GM21529 (cell line): ENCODE data around the gene C6orf89.

Experiments used
- ATAC-seq: cut with Tn5 transposase; IDR thresholded peaks from one replicate; pipeline ENCODE4 v1.9.1; 2021; ENCODE audit not compliant: unreplicated experiment

The C6orf89 gene

DNA sequence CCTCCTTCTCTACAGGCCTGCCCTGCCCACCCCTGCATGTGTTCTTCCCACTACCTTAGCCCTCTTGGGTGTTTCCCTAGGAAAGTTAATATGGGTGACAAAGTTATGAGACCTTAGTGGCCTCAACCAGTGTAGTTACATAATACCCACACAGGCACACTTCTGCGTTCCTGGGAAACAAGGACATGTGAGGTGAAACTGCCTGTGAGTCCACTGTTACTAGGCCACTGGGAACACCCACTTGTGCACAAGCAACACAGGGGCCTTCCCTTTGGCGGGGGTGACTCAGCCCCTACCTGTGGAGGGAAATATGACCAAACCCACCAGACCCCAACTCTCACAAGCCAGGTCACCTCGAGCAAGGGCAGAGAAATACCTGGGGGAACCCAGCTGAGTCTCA, 81.5 kb downstream of the C6orf89 start:
- ATAC-seq = no peak

DNA sequence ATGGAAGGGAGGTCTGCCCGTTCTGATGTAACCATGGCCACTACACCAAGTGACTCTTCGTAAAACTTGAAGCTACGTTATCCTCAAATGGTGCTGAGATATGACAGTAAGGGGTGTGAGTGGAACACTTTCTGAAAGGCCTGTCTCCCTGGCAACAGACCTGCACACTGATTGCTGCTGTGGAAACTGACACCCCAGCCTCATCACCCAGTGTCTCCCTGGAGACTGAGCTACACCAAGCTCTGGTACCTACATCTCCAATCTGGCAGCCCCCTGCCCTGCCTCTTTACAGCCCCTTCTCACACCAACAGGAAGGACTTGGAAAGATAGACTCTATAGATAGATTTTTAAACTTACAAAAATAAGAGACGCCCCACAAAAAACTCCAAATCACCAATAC, 82.0 kb downstream of the C6orf89 start:
- ATAC-seq = no peak

DNA sequence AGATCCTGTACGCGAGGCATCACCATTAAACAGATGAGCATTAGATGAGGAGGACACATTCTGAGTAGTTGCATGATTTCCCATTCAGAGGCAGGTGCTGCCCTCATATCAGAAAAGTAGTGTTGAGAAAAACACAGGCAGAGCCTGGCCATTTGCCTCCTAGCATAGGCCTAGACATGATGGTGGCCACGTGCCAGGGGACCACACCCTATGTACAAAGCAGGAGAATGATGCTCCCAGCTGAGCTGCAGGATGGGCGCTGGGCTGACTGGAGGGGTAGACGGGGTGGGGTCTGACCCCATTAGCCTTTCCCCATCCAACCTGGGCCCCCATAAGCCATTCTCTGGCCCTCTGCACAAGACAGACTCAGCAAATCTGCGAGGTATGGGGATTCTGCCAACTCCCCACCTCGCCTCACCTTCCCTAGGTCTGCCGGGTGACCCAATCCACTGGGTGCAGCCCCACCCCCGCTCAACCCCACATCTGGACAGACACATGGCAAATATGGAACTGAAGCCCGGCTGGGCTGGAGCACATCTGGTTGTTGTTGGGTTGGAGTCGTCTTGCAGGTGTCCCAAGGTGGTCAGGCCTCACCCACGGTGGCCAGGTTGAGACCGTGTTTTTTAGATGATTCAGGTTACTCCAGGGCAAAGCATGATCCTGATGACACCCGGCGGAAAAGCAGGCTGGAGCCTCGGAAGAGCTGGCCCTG, 82.7 kb downstream of the C6orf89 start:
- ATAC-seq = no peak

DNA sequence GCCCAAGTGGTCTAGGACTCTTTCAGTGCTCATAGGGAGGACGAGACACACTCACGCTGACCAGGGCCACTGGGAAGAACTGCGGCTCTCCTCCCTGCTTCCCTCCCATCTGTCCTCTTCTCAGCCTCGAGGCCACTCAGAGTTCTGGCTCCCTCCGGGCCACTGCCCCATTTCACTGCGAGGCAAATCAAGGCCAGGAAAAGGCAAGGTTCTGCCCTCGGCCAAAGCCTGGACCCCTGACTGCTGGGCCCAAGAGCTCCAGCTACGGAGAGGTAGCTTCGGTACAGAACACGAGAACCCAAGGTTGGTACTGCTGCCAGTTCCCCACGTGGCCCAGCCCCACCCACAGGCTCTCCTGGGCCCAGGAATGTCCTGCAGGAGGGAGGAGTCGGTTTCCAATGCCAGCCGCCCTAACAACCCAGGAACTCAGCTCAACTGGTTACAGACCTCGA, 83.5 kb downstream of the C6orf89 start:
- ATAC-seq = no peak

DNA sequence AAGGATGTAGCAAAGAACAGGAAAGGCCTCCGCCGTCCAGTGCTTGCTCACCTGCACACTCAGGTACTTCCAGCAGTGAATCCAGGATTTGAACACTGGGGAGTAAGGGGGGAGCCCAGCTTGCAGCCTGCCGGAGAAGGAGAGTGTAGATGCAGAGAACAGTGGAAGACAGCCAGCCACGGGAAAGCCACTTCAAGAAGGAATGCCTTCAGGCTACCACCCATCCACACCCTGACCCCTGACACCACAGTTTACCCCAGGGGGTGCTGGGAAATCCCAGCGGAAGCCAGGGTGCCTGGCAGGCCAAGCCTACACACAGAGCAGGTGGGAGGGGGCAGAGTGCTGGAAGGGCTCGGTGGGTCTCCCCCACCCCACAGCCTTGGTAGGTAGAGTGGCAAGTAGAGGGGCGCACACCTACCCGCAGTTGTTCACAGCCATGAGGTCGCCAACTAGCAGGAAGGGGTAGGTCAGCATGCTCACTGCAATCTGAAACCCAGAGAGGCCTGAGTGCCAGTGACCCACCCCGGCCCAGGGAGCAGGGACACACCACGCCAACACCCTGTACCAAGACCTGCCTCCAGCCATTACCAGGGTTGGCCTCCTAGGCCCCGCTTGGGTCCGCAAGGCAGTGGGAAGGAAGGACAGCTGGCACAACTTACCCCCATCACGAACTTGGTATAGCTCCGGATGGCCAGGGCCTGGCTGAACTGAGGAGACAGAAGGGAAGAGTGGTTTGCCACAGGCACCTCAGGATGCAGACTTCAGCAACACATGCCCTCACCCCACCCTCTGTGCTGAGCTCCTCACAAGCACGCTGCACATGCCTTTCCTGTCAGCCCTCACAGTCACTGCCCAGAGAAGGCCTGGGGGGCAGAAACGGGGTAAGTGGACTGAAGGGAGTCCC, 84.5 kb downstream of the C6orf89 start:
- no peak for ATAC-seq

DNA sequence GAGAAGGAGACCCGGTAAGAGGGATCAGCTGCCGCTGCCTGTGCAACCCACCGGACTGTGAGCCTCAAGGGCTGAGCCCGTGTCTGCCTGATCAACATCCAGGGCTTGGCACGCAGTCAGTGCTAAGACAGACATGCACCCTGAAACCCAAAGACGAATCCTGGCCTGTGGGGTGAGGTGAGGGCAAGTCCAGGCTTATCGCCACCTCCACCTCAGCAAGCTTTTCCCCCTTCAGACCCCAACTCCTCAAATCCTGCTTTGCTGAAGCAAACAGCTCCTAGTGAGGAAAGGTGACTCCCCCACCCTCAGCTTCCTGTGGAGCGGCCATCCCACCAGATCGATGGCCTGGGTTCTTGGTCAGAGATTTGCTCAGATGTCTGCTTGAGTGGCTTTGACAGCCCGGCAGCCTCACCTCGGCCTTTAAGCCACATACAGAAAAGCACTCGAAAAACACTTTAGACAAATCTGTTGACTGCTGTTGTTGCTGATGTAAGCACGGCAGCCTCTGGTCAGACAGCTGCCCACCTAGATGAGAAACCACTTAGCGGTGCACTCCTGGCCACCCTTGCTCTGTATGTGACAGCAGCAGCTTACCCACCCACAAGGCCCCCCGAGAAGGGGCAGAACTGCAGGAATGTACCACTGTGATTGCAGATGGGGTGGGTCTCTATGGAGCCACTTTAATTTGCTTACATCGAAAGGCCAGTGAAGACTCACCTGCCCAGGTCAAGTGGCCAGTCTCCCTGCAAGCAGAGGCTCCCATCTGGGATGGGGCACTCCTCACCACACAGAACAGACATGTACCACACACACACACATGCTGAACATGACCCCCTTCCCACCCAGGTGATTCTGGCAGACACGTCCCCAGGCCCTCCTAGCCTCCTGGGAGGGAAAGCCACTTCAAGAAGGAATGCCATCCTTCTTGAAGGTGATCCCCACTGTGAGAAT, 85.4 kb downstream of the C6orf89 start:
- no peak for ATAC-seq

DNA sequence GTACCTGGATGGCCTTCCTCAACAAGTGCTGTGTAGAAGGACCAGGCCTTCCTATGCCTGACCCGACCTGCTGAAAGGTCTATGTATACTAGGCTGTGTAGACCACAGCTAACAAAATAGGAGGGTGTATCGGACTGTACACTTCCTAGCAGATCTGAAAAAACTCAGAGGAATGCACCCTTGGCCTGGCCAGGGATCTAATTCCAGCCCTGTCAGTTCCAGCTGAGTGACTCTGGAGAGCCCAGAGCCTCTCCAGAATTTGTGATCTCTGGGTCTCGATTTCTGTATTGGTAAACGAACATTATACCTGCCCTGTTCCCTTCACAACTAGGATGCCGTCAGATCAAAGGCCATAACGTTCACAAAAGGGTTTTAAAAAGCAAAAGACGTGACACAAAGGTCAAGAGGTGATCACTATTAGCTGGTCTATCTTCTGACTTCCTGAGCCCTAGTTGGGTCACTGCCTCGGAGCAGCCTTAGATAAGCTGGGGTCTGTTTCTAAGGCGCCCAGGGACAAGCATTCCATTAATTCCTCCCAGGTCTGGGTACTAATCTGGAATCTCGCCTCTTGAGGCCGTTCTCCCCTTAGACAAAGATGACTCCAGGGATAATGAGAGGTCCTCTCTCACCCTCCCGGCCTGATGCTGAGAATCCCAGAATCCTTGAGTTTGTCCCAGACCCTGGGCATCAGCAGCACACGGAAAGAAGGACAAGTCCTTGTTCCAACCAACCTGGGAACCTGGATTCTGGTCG, 86.3 kb downstream of the C6orf89 start:
- ATAC-seq = no peak

DNA sequence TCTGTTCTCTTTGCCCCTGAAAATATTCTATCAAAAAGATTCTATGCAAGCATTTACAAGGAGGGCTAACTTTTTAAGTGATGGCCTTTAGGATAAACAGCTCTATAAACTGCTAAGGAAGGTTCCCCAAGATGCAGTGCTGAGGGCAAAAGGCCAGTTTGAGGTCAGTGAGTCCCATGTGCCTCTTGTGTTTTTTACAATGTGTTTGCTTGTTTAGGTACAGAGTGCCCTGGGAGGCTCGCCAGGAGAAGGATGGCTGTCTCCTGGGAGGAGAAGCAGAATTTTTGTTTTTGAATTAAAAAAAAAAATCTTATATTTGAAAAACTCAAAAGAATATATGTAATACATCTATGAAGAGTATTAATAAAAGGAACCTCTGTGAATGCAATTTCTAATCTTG, 87.4 kb downstream of the C6orf89 start:
- no peak for ATAC-seq

DNA sequence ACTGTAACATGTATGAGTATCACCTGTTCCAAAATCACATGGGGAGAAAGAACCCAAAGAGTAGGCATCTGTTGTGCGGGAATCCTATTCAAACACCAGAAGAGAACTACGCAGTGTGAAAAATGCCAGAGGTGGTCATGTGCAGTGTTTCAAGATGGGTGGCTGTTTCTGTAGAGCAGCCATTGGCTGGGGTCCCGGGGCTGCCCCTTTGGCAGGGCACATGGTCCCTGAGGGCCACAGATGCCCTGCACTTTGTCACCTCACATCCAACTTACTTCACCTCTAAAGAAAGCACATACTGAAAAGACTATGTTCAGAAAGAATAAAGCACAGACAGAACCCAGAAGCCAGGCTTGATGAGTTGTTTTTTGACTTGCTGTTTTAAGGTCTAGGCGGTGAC, 87.9 kb downstream of the C6orf89 start:
- no peak for ATAC-seq

DNA sequence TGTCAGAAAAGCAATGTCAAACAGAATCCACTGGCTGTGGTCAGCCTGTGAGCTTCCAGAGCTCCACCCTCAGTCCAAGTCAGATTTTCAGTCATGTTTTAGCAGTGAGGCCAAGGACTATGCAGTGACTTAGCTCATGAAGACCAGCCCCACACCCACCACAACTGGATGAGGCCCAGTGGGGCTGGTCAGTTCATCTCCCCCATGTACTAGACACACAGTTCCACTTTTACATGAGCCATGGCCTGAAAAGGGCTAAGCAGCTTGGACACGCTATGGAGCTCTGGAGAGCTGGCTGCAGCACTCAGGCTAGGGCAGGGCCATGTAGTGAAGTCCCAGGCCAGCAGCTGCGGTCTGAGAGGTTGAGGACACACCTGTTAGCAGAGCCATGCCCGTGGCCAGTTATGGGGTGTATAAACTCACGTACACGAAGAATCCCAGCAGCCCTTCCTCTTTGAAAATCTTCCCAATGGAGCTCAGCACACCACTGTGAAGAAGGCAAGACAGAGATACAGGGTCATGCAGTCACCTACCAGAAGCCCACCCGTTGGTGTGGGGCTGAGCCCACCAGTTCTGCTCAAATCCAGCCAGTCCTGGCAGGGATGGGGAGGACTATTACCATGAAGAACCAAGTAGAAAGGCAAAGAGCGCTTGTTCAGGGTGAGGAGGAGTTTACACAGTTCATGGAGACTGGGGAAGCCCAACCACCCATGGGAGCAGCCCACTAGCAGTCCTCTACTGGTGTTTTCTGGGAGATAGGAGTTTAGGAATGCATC, 89.7 kb downstream of the C6orf89 start:
- ATAC-seq = no peak

DNA sequence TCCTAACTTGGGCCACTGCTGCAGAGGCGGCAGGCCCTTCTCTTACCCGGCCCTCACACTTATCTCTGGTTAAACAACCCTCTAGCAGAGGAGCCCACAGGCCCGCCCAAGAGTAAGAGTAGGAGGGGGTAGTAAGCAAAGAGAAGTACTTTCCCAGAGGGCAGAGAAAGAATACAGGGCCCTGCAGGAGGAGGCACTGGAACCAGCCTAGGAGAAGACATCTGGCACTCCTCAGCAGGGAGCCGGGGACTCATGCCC, 90.2 kb downstream of the C6orf89 start:
- ATAC-seq = no peak

DNA sequence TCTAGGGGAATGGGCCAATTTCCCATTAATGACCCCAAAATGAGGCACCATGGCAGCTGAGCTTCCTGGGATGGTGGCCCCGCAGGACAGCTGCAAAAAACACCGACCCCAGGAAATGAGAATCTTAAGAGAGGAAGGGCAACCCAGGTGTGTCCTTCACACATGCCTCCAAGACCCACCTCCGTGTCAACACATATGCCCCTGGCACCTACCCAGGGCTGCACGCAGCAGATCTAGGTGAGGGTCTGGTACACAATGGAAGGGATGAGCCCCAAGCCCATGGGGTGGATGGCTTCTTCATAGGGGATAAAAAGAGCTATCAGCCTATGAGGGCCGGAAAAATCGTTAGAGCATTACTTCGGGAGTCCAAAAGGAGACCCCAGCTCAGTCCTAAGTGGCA, 90.8 kb downstream of the C6orf89 start:
- no peak for ATAC-seq

DNA sequence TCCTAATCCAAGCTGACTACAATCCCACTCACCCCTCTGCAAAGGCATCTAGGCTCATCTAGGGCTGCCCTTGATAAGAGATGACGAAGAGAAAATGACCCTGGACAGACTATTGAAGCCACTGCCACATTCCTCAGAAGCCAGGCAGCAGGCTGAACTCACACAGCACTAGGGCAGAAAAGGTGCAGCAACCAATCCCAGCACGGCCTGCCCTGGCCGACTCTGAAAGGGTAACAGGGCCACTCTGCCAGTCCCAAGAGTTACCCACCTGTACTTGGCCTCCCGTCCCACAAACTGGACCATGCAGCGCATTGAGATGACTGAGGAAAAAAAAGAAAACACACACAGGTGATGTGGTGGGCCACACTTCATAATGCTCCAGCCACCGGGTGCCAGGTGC, 91.2 kb downstream of the C6orf89 start:
- ATAC-seq = no peak

DNA sequence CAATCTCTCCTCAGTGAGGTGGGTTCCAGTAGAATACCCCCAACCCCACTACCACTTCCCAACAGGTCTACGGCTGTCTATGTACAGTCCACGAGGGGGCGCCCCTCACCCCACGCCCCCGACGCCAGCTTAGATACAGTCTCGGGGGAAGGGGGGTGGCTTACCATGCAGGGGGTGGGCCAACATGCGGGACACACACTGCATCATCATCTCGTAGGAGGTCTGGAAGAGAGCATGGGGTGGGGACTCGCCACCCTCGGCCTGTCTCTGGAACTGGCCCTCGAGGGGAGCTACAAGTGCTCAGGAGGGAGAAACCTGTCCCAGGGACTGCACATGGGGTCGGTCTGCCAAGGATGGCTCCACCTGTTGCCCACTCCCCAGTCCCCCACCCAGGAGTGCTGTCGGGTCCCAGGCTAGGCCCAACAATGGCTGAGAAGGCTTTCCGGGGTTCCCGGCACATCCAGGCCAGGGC, 91.8 kb downstream of the C6orf89 start:
- no peak for ATAC-seq
